Sciatic nerve (tissue), 2 donors: ENCODE measurements around the gene STH. TPM values are rescaled to one million over a fixed set of nuclear protein-coding genes. Genes with fewer than 3 reads are reported as not detected.
"Not testable (repeated sequence)": the region's sequence is repeated elsewhere in the genome, so short reads cannot be mapped to it uniquely, and the experiment has no call there.

ENCODE experiments used
- ATAC-seq: fragments of 200-7000 bp; cut with Tn5 transposase; one replicate; pipeline ENCODE4 v1.9.1; 2020; ENCODE audit warnings: mild to moderate bottlenecking, moderate library complexity
- DNase-seq: peaks from one replicate; pipeline ENCODE4 v3.0.0-alpha.2; 2020; ENCODE audit warnings: low spot score
- intact Hi-C: fragments of 100-400 bp; cut with DNase I; formaldehyde crosslinking; loops from one replicate; pipeline ENCODE4 v1.14.2; 2022
- total RNA-seq: library from RNA; stranded (reverse); fragmentation: NEBNext Ultra II Directional; extraction: Animal tissue kit (Norgen Biotek cat#: 25700); gene quantifications from one replicate; pipeline ENCODE4 v1.2.1, GENCODE V29; 2021
- donor health status: DM: no; HTN: no; CAD: no.
- donor health status: DM: no; HTN: no; CAD: no.

STH gene
- total RNA-seq, 1 donor from 2014 or later, result not detected

DNA sequence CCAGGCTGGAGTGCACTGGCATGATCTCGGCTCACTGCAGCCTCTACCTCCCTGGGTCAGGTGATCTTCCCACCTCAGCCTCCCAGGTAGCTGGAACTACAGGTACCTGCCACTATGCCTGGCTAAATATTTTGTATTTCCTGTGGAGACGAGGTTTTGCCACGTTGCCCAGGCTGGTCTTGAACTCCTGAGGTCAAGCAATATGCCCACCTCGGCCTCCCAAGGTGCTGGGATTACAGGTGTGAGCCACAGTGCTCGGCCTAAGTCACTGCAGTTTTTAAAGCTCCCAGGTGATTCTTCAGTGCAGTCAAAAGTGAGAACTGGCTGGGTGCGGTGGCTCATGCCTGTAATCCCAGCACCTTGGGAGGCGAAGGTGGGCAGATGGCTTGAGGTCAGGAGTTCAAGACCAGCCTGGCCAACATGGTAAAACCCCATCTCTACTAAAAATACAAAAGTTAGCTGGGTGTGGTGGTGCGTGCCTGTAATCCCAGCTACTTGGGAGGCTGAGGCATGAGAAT, 20.4 kb downstream of the STH start:
- intact Hi-C loops, ATAC-seq, DNase-seq: not testable (repeated sequence)

- intact Hi-C loops, result no loop called here
- ATAC-seq, result peak; percentile 56
- DNase-seq, result no peak
Measured at GRCh38 chr17:46020023-46020761, 21.1 kb downstream of the STH start.

DNA sequence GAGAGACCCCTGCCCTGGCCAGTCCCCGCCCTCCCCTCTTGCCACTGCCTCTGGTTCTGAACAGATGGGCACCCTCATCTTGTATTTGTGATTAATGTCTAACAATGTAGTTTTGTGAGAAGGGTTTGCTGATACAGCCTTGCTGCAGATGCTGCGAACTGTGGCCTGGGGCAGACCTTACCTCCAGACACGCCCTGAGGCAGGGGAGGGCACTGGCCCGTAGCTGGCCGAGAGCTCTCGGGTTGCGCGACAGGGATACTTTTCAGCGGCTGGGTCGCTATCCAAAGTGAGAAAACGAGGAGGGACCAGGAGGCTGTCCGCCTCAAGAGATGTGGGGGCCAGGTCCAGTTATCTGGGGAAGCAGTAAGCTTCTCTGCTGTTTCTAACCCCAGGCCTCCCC, 21.9 kb downstream of the STH start:
- ATAC-seq (no peak), DNase-seq (no peak)
- intact Hi-C loops, result no loop called here

GRCh38 chr17:46023366-46023765, 24.3 kb downstream of the STH start:
- DNase-seq, intact Hi-C loops, ATAC-seq: not testable (repeated sequence)

- intact Hi-C loops, result no loop called here
- no peak for ATAC-seq
- no peak for DNase-seq
Measured at GRCh38 chr17:46023783-46024388, 24.8 kb downstream of the STH start.

GRCh38 chr17:46024590-46024989, 25.5 kb downstream of the STH start:
- intact Hi-C loops, result no loop called here
- DNase-seq, result no peak

DNA sequence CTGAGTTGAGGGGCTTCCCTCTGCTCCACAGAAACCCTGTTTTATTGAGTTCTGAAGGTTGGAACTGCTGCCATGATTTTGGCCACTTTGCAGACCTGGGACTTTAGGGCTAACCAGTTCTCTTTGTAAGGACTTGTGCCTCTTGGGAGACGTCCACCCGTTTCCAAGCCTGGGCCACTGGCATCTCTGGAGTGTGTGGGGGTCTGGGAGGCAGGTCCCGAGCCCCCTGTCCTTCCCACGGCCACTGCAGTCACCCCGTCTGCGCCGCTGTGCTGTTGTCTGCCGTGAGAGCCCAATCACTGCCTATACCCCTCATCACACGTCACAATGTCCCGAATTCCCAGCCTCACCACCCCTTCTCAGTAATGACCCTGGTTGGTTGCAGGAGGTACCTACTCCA, 26.0 kb downstream of the STH start:
- intact Hi-C loops, result no loop called here
- ATAC-seq (no peak), DNase-seq (no peak)

More at GRCh38 chr17:46024590-46024989, 25.5 kb downstream of the STH start:
- no peak for ATAC-seq

DNA sequence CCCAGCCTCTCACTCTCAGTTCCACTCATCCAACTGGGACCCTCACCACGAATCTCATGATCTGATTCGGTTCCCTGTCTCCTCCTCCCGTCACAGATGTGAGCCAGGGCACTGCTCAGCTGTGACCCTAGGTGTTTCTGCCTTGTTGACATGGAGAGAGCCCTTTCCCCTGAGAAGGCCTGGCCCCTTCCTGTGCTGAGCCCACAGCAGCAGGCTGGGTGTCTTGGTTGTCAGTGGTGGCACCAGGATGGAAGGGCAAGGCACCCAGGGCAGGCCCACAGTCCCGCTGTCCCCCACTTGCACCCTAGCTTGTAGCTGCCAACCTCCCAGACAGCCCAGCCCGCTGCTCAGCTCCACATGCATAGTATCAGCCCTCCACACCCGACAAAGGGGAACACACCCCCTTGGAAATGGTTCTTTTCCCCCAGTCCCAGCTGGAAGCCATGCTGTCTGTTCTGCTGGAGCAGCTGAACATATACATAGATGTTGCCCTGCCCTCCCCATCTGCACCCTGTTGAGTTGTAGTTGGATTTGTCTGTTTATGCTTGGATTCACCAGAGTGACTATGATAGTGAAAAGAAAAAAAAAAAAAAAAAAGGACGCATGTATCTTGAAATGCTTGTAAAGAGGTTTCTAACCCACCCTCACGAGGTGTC, 26.6 kb downstream of the STH start:
- intact Hi-C loops, result no loop called here
- no peak for DNase-seq
- no peak for ATAC-seq

DNA sequence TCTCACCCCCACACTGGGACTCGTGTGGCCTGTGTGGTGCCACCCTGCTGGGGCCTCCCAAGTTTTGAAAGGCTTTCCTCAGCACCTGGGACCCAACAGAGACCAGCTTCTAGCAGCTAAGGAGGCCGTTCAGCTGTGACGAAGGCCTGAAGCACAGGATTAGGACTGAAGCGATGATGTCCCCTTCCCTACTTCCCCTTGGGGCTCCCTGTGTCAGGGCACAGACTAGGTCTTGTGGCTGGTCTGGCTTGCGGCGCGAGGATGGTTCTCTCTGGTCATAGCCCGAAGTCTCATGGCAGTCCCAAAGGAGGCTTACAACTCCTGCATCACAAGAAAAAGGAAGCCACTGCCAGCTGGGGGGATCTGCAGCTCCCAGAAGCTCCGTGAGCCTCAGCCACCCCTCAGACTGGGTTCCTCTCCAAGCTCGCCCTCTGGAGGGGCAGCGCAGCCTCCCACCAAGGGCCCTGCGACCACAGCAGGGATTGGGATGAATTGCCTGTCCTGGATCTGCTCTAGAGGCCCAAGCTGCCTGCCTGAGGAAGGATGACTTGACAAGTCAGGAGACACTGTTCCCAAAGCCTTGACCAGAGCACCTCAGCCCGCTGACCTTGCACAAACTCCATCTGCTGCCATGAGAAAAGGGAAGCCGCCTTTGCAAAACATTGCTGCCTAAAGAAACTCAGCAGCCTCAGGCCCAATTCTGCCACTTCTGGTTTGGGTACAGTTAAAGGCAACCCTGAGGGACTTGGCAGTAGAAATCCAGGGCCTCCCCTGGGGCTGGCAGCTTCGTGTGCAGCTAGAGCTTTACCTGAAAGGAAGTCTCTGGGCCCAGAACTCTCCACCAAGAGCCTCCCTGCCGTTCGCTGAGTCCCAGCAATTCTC, 27.4 kb downstream of the STH start:
- intact Hi-C loops, result no loop called here
- ATAC-seq (peak; percentile 35), DNase-seq (no peak)

DNA sequence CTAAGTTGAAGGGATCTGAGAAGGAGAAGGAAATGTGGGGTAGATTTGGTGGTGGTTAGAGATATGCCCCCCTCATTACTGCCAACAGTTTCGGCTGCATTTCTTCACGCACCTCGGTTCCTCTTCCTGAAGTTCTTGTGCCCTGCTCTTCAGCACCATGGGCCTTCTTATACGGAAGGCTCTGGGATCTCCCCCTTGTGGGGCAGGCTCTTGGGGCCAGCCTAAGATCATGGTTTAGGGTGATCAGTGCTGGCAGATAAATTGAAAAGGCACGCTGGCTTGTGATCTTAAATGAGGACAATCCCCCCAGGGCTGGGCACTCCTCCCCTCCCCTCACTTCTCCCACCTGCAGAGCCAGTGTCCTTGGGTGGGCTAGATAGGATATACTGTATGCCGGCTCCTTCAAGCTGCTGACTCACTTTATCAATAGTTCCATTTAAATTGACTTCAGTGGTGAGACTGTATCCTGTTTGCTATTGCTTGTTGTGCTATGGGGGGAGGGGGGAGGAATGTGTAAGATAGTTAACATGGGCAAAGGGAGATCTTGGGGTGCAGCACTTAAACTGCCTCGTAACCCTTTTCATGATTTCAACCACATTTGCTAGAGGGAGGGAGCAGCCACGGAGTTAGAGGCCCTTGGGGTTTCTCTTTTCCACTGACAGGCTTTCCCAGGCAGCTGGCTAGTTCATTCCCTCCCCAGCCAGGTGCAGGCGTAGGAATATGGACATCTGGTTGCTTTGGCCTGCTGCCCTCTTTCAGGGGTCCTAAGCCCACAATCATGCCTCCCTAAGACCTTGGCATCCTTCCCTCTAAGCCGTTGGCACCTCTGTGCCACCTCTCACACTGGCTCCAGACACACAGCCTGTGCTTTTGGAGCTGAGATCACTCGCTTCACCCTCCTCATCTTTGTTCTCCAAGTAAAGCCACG, 28.3 kb downstream of the STH start:
- intact Hi-C loops, result no loop called here
- no peak for ATAC-seq
- no peak for DNase-seq

- no peak for DNase-seq
- intact Hi-C loops, result loop anchor here (1.0 kb wide), 1 partner anchor 25 kb away; no protein-coding TSS in a partner anchor
- no peak for ATAC-seq
Measured at GRCh38 chr17:46027976-46028325, 28.9 kb downstream of the STH start.

- ATAC-seq (no peak), DNase-seq (no peak)
- intact Hi-C loops, result loop anchor here (1.0 kb wide), 1 partner anchor 25 kb away; no protein-coding TSS in a partner anchor
Measured at GRCh38 chr17:46028374-46028773, 29.3 kb downstream of the STH start.

DNA sequence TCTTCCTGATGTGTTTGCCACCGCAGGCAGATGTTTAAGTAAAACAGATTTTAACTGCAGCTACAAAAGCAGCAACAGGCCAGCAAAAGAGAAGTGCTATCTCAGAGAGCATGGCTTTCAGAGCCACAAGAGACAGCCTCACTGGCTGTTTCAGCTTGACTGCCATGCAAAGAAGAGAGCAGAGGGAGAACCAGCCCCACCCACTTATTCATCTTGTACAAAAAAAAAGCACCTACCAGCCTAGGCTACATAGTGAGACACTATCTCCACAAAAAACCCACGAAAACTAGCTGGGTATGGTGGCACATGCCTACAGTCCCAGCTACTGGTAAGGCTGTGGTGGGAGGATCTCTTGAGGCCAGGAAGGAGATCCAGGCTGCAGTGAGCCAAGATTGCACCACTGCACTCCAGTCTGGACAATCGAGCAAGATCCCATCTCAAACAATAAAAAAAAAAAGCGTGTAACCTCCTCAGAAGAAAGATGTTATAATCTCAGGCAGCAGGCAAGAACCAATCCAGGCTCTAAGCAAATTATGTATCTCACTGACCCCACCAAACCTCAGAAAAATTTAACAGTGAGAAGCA, 30.0 kb downstream of the STH start:
- no peak for ATAC-seq
- intact Hi-C loops, result loop anchor here (1.0 kb wide), 1 partner anchor 26 kb away; no protein-coding TSS in a partner anchor
- no peak for DNase-seq

- ATAC-seq (no peak), DNase-seq (no peak)
- intact Hi-C loops, result loop anchor here (10.0 kb wide), 1 partner anchor 185 kb away; no protein-coding TSS in a partner anchor
Measured at GRCh38 chr17:46029627-46030026, 30.6 kb downstream of the STH start.

- ATAC-seq (peak; percentile 21), DNase-seq (no peak)
- intact Hi-C loops, result loop anchor here (10.0 kb wide), 1 partner anchor 184 kb away; no protein-coding TSS in a partner anchor
Measured at GRCh38 chr17:46030752-46031151, 31.7 kb downstream of the STH start.

- intact Hi-C loops, result loop anchor here (10.0 kb wide), 1 partner anchor 183 kb away; no protein-coding TSS in a partner anchor
- DNase-seq, result no peak
- ATAC-seq, result peak; percentile 35
Measured at GRCh38 chr17:46031440-46031839, 32.4 kb downstream of the STH start.

GRCh38 chr17:46031920-46032319, 32.9 kb downstream of the STH start:
- no peak for DNase-seq
- ATAC-seq, result peak; percentile 41
- intact Hi-C loops, result loop anchor here (10.0 kb wide), 1 partner anchor 183 kb away; no protein-coding TSS in a partner anchor
